HG02943 (cell line): ENCODE measurements around the gene KRTAP10-2.
"Not testable (repeated sequence)": the region's sequence is repeated elsewhere in the genome, so short reads cannot be mapped to it uniquely, and the experiment has no call there.

Experiments used
- ATAC-seq: cut with Tn5 transposase; IDR thresholded peaks from one replicate; pipeline ENCODE4 v1.9.1; 2021; ENCODE audit warnings: mild to moderate bottlenecking, low read depth, moderate library complexity; ENCODE audit not compliant: unreplicated experiment

The KRTAP10-2 gene

GRCh38 chr21:44568667-44569556 lies 17.6 kb upstream of the KRTAP10-2 start:
- no peak for ATAC-seq

- ATAC-seq = no peak
These were observed 17.0 kb upstream of the KRTAP10-2 start for GRCh38 chr21:44568261-44568660.

- no peak for ATAC-seq
These were observed 16.3 kb upstream of the KRTAP10-2 start for GRCh38 chr21:44567481-44568171.

GRCh38 chr21:44566403-44566802 lies 15.1 kb upstream of the KRTAP10-2 start:
- no peak for ATAC-seq

GRCh38 chr21:44564886-44565598 lies 13.7 kb upstream of the KRTAP10-2 start:
- no peak for ATAC-seq

GRCh38 chr21:44564099-44564498 lies 12.8 kb upstream of the KRTAP10-2 start:
- ATAC-seq = no peak

GRCh38 chr21:44558695-44559094 lies 7.4 kb upstream of the KRTAP10-2 start, which contains the start of gene KRTAP10-3:
TSS of gene KRTAP10-3 (minus strand) at chr21:44558795. CDS start at chr21:44558715, 80 bp downstream.
- ATAC-seq = no peak

- ATAC-seq = not testable (repeated sequence)
These were observed 7.0 kb upstream of the KRTAP10-2 start for GRCh38 chr21:44558329-44558675.

GRCh38 chr21:44557491-44558328 lies 6.4 kb upstream of the KRTAP10-2 start:
- no peak for ATAC-seq

GRCh38 chr21:44556879-44557278 lies 5.6 kb upstream of the KRTAP10-2 start:
- ATAC-seq = no peak

GRCh38 chr21:44555200-44555875 lies 4.0 kb upstream of the KRTAP10-2 start:
- ATAC-seq = no peak

- no peak for ATAC-seq
These were observed 1.4 kb upstream of the KRTAP10-2 start for GRCh38 chr21:44552681-44553080.

GRCh38 chr21:44552136-44552535 lies 831 bp upstream of the KRTAP10-2 start:
- ATAC-seq = no peak

GRCh38 chr21:44550807-44551206 lies 498 bp downstream of the KRTAP10-2 start:
- no peak for ATAC-seq

- ATAC-seq = not testable (repeated sequence)
These were observed 1.0 kb downstream of the KRTAP10-2 start for GRCh38 chr21:44550285-44550684.

GRCh38 chr21:44549525-44550211 lies 1.6 kb downstream of the KRTAP10-2 start:
- ATAC-seq = no peak

GRCh38 chr21:44548922-44549321 lies 2.4 kb downstream of the KRTAP10-2 start:
- ATAC-seq = no peak

GRCh38 chr21:44548381-44548780 lies 2.9 kb downstream of the KRTAP10-2 start:
- no peak for ATAC-seq
